Body of pancreas (tissue), 4 donors: ENCODE measurements around the gene MZT2A. TPM values are rescaled to one million over a fixed set of nuclear protein-coding genes. Genes with fewer than 3 reads are reported as not detected.
A peak's percentile ranks its signal among the peaks of the same experiment; 100 is the strongest.
"Not testable (repeated sequence)": the region's sequence is repeated elsewhere in the genome, so short reads cannot be mapped to it uniquely, and the experiment has no call there.

Experiments used
- ATAC-seq: fragments of 150-250 bp; one replicate; pipeline ENCODE4 v1.9.1; 2016
- DNase-seq, 4 donors: peaks; one replicate each; pipeline ENCODE4 v3.0.0-alpha.2; 2019
- H3K27ac ChIP-seq, 4 donors: fragments of 200-600 bp; sonication (generic); 1 replicate in 3 of 4; 2 replicates in 1 of 4; pipeline versions ENCODE4 v1.5.1 to v1.6.1; 2016 to 2019; ENCODE audit warnings: mild to moderate bottlenecking in 1 of 4, mixed read lengths in 1 of 4, moderate library complexity in 1 of 4
- H3K27me3 ChIP-seq, 2 donors: fragments of 200-600 bp; sonication (generic); one replicate each; pipeline ENCODE4 v1.6.0; 2016; ENCODE audit warnings: mild to moderate bottlenecking in 1 of 2
- H3K36me3 ChIP-seq, 2 donors: fragments of 200-600 bp; sonication (generic); replicated peaks in 1 of 2; 2 replicates each; pipeline ENCODE4 v1.5.1; 2016; ENCODE audit warnings: low read depth in 2 of 2; ENCODE audit not compliant: insufficient read depth in 1 of 2
- H3K4me1 ChIP-seq: fragments of 200-600 bp; sonication (generic); one replicate; pipeline ENCODE4 v1.6.0; 2016
- H3K4me3 ChIP-seq, 2 donors: fragments of 200-600 bp; sonication (generic); 1 replicate in 1 of 2; 2 replicates in 1 of 2; pipeline ENCODE4 v1.5.1; 2016 to 2019
- H3K9me3 ChIP-seq, 3 donors: fragments of 200-600 bp; sonication (generic); 1 replicate in 2 of 3; 2 replicates in 1 of 3; pipeline ENCODE4 v1.5.1; 2016
- POLR2A ChIP-seq, 3 donors: fragments of 450-650 bp; IDR thresholded peaks; one replicate each; pipeline ENCODE4 v1.6.1; 2016; ENCODE audit warnings: antibody characterized with exemption in 3 of 3, mild to moderate bottlenecking in 2 of 3
- WGBS, 2 donors: methylation state at CpG; one replicate each; pipeline ENCODE4 v1.1.5; 2017; 5-methylcytosine and 5-hydroxymethylcytosine counted together
- intact Hi-C: fragments of 100-400 bp; cut with DNase I; formaldehyde crosslinking; loops from one replicate; pipeline ENCODE4 v1.15.1; 2023
- total RNA-seq, 2 donors: library from RNA; depleted of rRNA; stranded (reverse); fragments of >200 nt; gene quantifications; one replicate each; pipeline ENCODE4 v1.1.0, GENCODE V29; 2016
- TF ChIP-seq, protein P1 (sequence below), 7 experiments: fragments of 450-650 bp in 4 of 7; fragments of 200-600 bp in 3 of 7; sonication (generic) in 3 of 7; IDR thresholded peaks; one replicate each; pipeline ENCODE4 v1.5.1; 2016 to 2019; ENCODE audit warnings: antibody characterized with exemption in 7 of 7

The MZT2A gene
- total RNA-seq, 2 donors from 2014 or later = 51.1 to 54.1 TPM

DNA sequence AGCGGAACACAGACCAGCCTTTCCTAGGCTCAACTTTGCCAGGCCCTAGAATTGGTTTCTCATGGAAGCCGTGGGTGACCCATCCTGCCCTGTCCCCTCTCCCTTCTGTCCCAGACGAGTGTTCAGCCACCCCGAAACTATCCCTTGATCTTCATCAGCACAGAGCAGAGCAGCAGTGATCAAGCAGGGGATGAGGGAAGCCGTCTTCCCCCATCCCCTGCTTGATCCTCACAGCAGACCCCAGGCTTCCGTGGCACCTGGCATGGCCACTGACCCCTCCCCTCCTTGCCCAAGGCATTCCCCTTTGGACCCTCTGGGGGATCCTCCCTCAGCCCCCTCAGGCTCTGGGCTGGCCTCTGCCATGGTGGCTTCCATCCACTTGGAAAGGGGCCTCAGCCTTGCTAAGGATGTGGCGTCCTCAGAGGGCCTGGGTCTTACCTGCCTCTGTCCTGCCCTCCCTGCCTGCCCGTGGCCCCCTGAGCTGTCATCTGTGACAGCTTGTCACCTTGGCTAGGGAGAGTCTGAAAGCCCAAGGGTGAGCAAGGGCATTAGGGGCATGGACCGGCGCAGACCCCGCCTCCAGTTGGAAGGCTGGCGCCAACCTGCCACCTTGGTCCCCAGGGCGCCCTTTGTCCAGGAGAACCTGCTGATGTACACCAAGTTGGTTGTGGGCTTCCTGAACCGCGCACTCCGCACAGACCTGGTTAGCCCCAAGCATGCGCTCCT, 25.1 kb upstream of the MZT2A start:
- H3K36me3 ChIP-seq = peaks cover 0 to 8% of the 10 kb centered on the region in 2 donors
- DNase-seq = no peak
- intact Hi-C loops = no loop called here
- no peaks in the 10 kb centered on the region for H3K27me3 ChIP-seq
- TF ChIP-seq, protein P1, sequence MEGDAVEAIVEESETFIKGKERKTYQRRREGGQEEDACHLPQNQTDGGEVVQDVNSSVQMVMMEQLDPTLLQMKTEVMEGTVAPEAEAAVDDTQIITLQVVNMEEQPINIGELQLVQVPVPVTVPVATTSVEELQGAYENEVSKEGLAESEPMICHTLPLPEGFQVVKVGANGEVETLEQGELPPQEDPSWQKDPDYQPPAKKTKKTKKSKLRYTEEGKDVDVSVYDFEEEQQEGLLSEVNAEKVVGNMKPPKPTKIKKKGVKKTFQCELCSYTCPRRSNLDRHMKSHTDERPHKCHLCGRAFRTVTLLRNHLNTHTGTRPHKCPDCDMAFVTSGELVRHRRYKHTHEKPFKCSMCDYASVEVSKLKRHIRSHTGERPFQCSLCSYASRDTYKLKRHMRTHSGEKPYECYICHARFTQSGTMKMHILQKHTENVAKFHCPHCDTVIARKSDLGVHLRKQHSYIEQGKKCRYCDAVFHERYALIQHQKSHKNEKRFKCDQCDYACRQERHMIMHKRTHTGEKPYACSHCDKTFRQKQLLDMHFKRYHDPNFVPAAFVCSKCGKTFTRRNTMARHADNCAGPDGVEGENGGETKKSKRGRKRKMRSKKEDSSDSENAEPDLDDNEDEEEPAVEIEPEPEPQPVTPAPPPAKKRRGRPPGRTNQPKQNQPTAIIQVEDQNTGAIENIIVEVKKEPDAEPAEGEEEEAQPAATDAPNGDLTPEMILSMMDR (IDR thresholded peaks at IDR 0.05) = no peak
- TF ChIP-seq POLR2A (IDR thresholded peaks at IDR 0.05) = no peak
- no peak overlapping the region for H3K4me3 ChIP-seq
- ATAC-seq = no peak
- no peaks in the 10 kb centered on the region for H3K4me1 ChIP-seq
- no peaks in the 10 kb centered on the region for H3K9me3 ChIP-seq
- no peak overlapping the region for H3K27ac ChIP-seq
- WGBS, 2 donors = 89 to 93% methylated on average over 3 to 17 of the region's 17 CpGs

DNA sequence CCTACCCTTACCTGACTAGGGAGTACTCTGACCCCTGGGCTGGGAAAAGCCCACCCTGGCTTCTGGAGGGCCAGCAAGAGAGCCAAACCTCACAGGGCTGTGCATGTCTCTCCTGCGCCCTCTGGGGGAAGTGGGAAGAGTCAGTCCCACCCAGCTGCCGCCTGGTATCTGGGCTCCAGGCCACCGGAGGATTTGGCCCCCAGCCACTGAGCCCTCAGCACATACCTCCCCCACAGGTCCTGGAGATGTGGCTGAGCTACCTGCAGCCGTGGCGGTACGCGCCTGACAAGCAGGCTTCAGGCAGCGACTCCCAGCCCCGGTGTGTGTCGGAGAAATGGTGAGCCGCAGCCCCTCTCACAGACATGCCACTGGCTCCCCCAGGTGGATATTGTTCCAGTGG, 24.4 kb upstream of the MZT2A start:
- ATAC-seq (peak; percentile 17), DNase-seq (peak in 2 of 4 donors; percentile 22 to 48)
- H3K36me3 ChIP-seq, H3K9me3 ChIP-seq, H3K4me3 ChIP-seq, H3K27me3 ChIP-seq, H3K27ac ChIP-seq, H3K4me1 ChIP-seq, intact Hi-C loops: not testable (repeated sequence)
- 74% methylated on average over 5 to 10 of the region's 11 CpGs for WGBS, 2 donors
- TF ChIP-seq, protein P1 (IDR thresholded peaks at IDR 0.05) = peak in 1 of 7 experiments; percentile 15

DNA sequence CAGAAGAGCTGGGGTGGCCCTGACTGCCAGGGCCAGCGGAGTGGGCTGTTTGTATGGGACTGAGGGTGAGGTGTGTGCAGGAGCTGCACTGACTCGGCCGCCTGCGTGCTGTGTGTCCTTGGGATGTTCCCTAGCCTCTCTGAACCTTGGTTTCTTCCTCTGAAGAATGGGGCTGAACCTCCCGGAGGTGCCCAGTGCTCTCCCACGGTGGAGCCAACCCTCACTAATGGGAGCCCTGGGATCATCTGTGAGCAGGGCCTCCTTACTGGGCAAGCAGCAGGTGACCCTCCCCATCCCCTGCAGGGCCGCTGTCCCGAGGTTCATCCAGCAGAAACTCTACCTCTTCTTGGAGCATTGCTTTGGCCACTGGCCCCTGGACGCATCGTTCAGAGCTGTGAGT, 23.8 kb upstream of the MZT2A start:
- WGBS, 2 donors = 78 to 79% methylated on average over 4 to 10 of the region's 10 CpGs
- H3K27ac ChIP-seq = no peak overlapping the region
- intact Hi-C loops = no loop called here
- H3K9me3 ChIP-seq = no peaks in the 10 kb centered on the region
- no peaks in the 10 kb centered on the region for H3K4me1 ChIP-seq
- DNase-seq (no peak), ATAC-seq (no peak)
- no peak overlapping the region for H3K4me3 ChIP-seq
- peaks cover 0 to 8% of the 10 kb centered on the region in 2 donors for H3K36me3 ChIP-seq
- TF ChIP-seq, protein P1 (IDR thresholded peaks at IDR 0.05) = no peak
- no peak for TF ChIP-seq POLR2A (IDR thresholded peaks at IDR 0.05)
- H3K27me3 ChIP-seq = no peaks in the 10 kb centered on the region

DNA sequence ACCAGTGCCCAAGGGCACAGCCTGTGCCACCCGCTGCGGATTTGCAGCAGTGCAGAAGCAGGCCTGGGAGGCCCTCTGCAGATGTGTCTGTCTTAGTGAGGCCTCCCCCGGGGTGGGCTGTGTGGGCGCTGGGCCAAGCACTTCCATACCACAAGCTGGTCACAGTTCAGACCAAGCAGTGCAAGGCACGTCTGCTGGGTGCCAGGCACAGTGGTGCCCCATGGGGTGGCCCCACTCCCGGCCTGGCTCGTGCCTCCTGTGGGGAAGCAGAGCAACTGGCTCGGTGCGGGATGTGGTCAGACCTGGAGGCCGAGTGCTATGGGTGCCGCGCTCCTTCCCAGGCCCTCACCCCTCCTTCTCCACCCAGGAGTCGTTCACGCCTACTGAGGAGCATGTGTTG, 23.0 kb upstream of the MZT2A start:
- ATAC-seq, H3K4me1 ChIP-seq, H3K27me3 ChIP-seq, H3K9me3 ChIP-seq, DNase-seq, H3K36me3 ChIP-seq, H3K4me3 ChIP-seq, H3K27ac ChIP-seq, intact Hi-C loops: not testable (repeated sequence)
- 60 to 88% methylated on average over 1 to 14 of the region's 14 CpGs for WGBS, 2 donors

DNA sequence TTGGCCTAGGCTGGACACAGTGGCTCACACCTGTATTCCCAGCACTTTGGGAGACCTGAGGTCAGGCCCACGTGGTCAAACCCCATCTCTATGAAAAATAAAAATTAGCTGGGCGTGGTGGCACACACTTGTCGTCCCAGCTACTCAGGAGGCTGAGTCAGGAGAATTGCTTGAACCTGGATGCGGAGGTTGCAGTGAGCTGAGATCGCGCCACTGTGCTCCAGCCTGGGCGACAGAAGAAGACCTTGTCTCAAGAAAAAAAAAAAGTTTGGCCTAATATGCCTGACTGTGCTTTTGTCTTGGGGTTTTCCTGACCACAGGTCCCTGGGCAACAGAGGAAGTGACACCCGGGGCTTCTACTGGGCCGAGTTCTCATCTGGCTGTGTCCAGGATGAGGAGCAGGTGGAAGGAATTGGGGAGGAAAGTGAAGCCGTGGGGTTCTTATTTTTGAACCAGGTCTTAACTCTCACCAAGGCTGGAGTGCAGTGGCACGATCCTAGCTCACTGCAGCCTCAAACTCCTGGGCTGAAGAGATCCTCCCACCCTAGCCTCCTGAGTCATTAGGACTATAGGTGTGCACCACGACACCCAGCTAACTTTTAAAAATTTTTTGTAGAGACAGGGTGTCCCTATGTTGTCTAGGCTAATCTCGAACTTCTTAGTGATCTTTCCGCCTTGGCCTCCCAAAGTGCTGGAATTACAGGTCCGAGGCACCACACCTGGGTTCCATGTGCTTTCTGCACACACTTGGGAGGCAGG, 22.4 kb upstream of the MZT2A start:
- WGBS, 2 donors = 82% methylated on average over 13 to 15 of the region's 15 CpGs
- intact Hi-C loops = not testable (repeated sequence)

DNA sequence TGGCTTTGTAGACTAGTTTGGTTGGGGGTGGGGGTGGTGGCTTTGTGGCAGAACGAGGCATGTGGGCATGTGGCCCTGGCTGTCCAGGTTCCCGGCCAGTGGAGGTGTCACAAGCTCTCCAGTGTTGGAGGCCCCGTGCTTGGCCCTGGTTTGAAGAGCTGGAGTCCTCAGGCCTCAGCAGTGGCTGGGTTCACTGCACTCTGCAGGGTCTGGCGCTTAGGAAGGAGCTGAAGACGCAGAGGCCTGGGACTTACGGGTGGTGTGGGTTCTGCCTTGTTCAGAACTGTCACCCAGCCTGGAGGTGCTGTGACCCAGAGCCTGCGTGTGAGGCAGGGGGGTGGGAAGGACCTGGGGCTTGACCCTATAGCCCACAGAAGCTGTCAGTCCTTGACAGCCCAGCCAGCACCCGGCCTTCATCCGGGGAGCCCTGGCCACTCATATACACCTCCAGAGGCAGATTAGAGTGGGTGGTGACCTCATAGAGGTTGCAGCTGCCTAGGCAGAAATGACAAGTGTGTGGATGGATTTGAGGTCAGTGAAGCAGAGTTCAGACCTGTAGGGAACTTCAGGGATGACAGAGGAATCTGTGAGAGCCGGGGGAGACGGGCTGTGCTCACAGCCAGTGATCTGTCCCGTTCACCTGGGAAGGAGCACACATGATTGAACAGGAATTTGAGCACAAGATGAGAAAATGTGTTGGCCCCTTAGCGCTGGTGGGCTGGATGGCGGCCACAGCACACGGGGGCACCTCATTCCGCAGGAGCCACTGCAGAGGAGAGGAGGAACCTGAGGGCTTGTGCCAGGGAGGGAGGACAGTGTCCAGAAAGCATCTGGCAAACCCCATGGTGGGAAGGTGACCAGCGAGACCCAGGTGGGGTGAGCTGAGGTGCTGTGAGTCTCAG, 20.0 kb upstream of the MZT2A start:
- H3K9me3 ChIP-seq, ATAC-seq, intact Hi-C loops, DNase-seq, H3K4me1 ChIP-seq, H3K4me3 ChIP-seq, H3K27ac ChIP-seq, H3K27me3 ChIP-seq: not testable (repeated sequence)
- peaks cover 0 to 20% of the 10 kb centered on the region in 2 donors for H3K36me3 ChIP-seq
- WGBS, 2 donors = 75 to 95% methylated on average over 8 to 14 of the region's 17 CpGs

More for the DNA sequence above, 22.4 kb upstream of the MZT2A start:
- H3K4me3 ChIP-seq, H3K36me3 ChIP-seq, H3K9me3 ChIP-seq, H3K27me3 ChIP-seq, ATAC-seq, H3K27ac ChIP-seq, DNase-seq, H3K4me1 ChIP-seq: not testable (repeated sequence)

DNA sequence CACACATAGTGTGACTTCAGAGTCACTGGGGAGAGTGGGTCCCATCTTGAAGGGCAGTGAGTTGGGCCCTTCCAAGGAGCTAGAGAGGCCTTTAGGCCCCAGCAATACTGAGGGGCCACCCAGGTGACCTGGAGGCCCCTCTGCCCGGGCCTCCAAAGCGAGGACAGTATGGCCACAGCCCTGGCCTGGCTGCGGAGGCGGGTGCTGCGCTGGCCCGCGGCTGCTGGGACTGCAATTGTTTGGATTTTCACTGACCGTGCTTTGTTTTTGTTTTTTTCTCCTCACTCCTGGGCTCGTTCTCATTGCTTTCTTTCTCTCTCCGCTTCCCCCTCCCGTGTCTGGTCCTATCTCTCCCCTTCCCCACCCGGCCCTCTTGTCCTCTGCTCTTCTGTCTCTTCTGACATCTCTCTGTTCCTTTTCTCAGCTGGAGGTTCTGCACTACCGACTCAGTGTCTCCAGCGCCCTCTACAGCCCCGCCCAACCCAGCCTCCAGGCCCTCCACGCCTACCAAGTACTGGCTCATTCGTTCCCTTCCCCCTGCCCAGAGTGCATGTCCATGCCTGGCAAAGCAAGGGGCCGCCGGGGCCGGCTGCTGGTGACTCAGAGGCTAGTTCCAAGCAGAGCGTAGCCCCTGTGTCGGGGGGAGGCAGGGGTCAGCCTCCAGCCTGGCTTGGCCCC, 19.2 kb upstream of the MZT2A start:
- ATAC-seq, H3K4me1 ChIP-seq, H3K27me3 ChIP-seq, intact Hi-C loops, H3K4me3 ChIP-seq, DNase-seq, H3K27ac ChIP-seq, H3K9me3 ChIP-seq: not testable (repeated sequence)
- 87 to 89% methylated on average over 20 to 22 of the region's 22 CpGs for WGBS, 2 donors
- peaks cover 0 to 23% of the 10 kb centered on the region in 2 donors for H3K36me3 ChIP-seq
